ENCODE data around the gene ITPR1. TPM values are rescaled to one million over a fixed set of nuclear protein-coding genes. Genes with fewer than 3 reads are reported as not detected.

ITPR1 gene
- total RNA-seq, 2 donors from 2014 or later: 5.9 TPM

DNA sequence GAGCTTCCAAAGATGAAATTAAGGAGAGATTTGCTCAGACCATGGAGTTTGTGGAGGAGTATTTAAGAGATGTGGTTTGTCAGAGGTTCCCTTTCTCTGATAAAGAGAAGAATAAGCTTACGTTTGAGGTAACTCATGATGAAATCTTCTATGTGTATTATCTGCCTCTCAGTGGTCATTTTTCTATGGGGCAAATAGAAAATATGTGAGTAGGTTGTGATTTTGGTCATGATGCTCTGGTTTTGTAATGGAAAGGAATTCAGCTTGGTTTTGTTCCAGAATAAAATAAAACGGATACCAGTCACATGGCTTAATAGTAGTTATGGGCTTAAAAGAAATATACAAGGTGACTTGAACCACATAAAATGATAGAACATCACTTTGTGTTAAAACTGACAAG lies 181.1 kb downstream of the ITPR1 start:
- H3K9ac ChIP-seq (ENCODE audit: extremely low read depth, low read length, poor library complexity, severe bottlenecking): no peak overlapping the region
- no peaks in the 10 kb centered on the region for H3K9me3 ChIP-seq (ENCODE audit: control insufficient read depth, low read length)
- no peak overlapping the region for H3K27ac Mint-ChIP-seq
- no peaks in the 10 kb centered on the region for H3K36me3 ChIP-seq (ENCODE audit: control insufficient read depth, insufficient read depth, low read length)
- H3K4me1 ChIP-seq (ENCODE audit: control insufficient read depth, insufficient read depth, low read length): no peaks in the 10 kb centered on the region
- H3K4me3 Mint-ChIP-seq: no peak overlapping the region
- H3K9me3 Mint-ChIP-seq: no peaks in the 10 kb centered on the region
- no peak for TF ChIP-seq CTCF (conservative IDR thresholded peaks at IDR 0.05)
- no peak overlapping the region for H3K4me3 ChIP-seq (ENCODE audit: low read length)
- H3K4me1 Mint-ChIP-seq: peaks cover 9% of the 10 kb centered on the region
- H3K27me3 Mint-ChIP-seq (ENCODE audit: insufficient read depth): no peaks in the 10 kb centered on the region
- 87 to 100% methylated on average over 1 to 2 of the region's 2 CpGs for WGBS, 2 experiments (ENCODE audit: insufficient coverage in 1 of 2, insufficient read length in 1 of 2)
- no peak overlapping the region for H3K27ac ChIP-seq (ENCODE audit: low read depth, low read length)
- H3K36me3 Mint-ChIP-seq (ENCODE audit: low read depth): no peaks in the 10 kb centered on the region
- no peak for DNase-seq
- H3K27me3 ChIP-seq (ENCODE audit: control insufficient read depth, insufficient read depth, low read length, poor library complexity, severe bottlenecking): no peaks in the 10 kb centered on the region

DNA sequence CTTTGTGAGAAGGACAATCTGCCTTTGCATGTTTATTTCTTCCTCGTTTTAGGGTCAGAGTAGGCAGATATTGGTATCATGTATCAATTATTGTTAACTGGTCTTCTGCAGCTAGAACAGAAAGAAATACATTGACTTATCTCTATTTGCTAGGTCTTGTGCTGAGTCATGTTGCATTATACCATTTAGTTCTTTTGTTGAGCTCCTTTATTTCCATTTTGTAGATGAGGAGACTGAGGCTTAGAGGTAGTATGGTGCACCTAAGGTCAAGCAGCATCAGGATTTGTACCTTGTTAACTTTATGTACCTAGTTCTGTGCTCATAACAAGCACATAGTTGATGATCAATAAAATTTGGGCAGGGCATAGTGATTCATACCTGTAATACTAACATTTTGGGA lies 182.6 kb downstream of the ITPR1 start:
- no peaks in the 10 kb centered on the region for H3K27me3 ChIP-seq (ENCODE audit: control insufficient read depth, insufficient read depth, low read length, poor library complexity, severe bottlenecking)
- 88 to 100% methylated on average over 1 of the region's 1 CpG for WGBS, 2 experiments (ENCODE audit: insufficient coverage in 1 of 2, insufficient read length in 1 of 2)
- H3K4me3 Mint-ChIP-seq: no peak overlapping the region
- no peak for DNase-seq
- H3K4me3 ChIP-seq (ENCODE audit: low read length): no peak overlapping the region
- no peak overlapping the region for H3K27ac Mint-ChIP-seq
- no peak overlapping the region for H3K9ac ChIP-seq (ENCODE audit: extremely low read depth, low read length, poor library complexity, severe bottlenecking)
- no peak overlapping the region for H3K27ac ChIP-seq (ENCODE audit: low read depth, low read length)
- H3K9me3 Mint-ChIP-seq: no peaks in the 10 kb centered on the region
- H3K4me1 ChIP-seq (ENCODE audit: control insufficient read depth, insufficient read depth, low read length): no peaks in the 10 kb centered on the region
- no peaks in the 10 kb centered on the region for H3K27me3 Mint-ChIP-seq (ENCODE audit: insufficient read depth)
- H3K36me3 Mint-ChIP-seq (ENCODE audit: low read depth): no peaks in the 10 kb centered on the region
- H3K9me3 ChIP-seq (ENCODE audit: control insufficient read depth, low read length): no peaks in the 10 kb centered on the region
- TF ChIP-seq CTCF (conservative IDR thresholded peaks at IDR 0.05): no peak
- H3K36me3 ChIP-seq (ENCODE audit: control insufficient read depth, insufficient read depth, low read length): no peaks in the 10 kb centered on the region
- H3K4me1 Mint-ChIP-seq: peaks cover 9% of the 10 kb centered on the region

- Mint-ChIP-seq H3K9me3 (no peaks in the 10 kb centered on the region), H3K4me3 (no peak overlapping the region), H3K36me3 (ENCODE audit: low read depth) (no peaks in the 10 kb centered on the region), H3K4me1 (peaks cover 9% of the 10 kb centered on the region), H3K27me3 (ENCODE audit: insufficient read depth) (no peaks in the 10 kb centered on the region), H3K27ac (no peak overlapping the region)
- Histone ChIP-seq H3K27me3 (ENCODE audit: control insufficient read depth, insufficient read depth, low read length, poor library complexity, severe bottlenecking) (no peaks in the 10 kb centered on the region), H3K4me3 (ENCODE audit: low read length) (no peak overlapping the region), H3K4me1 (ENCODE audit: control insufficient read depth, insufficient read depth, low read length) (no peaks in the 10 kb centered on the region), H3K27ac (ENCODE audit: low read depth, low read length) (no peak overlapping the region), H3K9ac (ENCODE audit: extremely low read depth, low read length, poor library complexity, severe bottlenecking) (no peak overlapping the region), H3K9me3 (ENCODE audit: control insufficient read depth, low read length) (no peaks in the 10 kb centered on the region), H3K36me3 (ENCODE audit: control insufficient read depth, insufficient read depth, low read length) (no peaks in the 10 kb centered on the region)
- peak; percentile 20 for DNase-seq
- WGBS, 2 experiments (ENCODE audit: insufficient coverage in 1 of 2, insufficient read length in 1 of 2): 85% methylated on average over 7 to 10 of the region's 10 CpGs
- no peak for TF ChIP-seq CTCF (conservative IDR thresholded peaks at IDR 0.05)
Observed at GRCh38 chr3:4678320-4678719, 185.2 kb downstream of the ITPR1 start.
